Loucy (cell line): ENCODE results near the gene GMPPA.

Source experiments
- H2AFZ ChIP-seq: fragments of 200-600 bp; sonication (generic); 2 replicates; pipeline ENCODE4 v1.6.0; 2016; ENCODE audit warnings: antibody characterized with exemption, mild to moderate bottlenecking, low read length, moderate library complexity
- H3F3A ChIP-seq: fragments of 200-600 bp; 2 replicates; pipeline ENCODE4 v1.6.0; 2016; ENCODE audit warnings: antibody characterized with exemption, low read depth, mild to moderate bottlenecking
- H3K27me3 ChIP-seq: fragments of 200-600 bp; sonication (generic); 2 replicates; pipeline ENCODE4 v1.6.1; 2014; ENCODE audit warnings: low read length, mild to moderate bottlenecking; ENCODE audit not compliant: insufficient read depth, poor library complexity, severe bottlenecking
- H3K36me3 ChIP-seq: fragments of 200-600 bp; sonication (generic); 2 replicates; pipeline ENCODE4 v1.6.1; 2016; ENCODE audit warnings: low read length; ENCODE audit not compliant: insufficient read depth
- H3K4me1 ChIP-seq: fragments of 200-600 bp; sonication (generic); 2 replicates; pipeline ENCODE4 v1.5.1; 2014; ENCODE audit warnings: low read length, mild to moderate bottlenecking; ENCODE audit not compliant: insufficient read depth, poor library complexity, severe bottlenecking
- H3K4me2 ChIP-seq: fragments of 200-600 bp; sonication (generic); 2 replicates; pipeline ENCODE4 v1.6.0; 2014; ENCODE audit warnings: antibody characterized with exemption, low read length, low read depth, mild to moderate bottlenecking; ENCODE audit not compliant: poor library complexity, severe bottlenecking
- H3K4me3 ChIP-seq: fragments of 200-600 bp; sonication (generic); 2 replicates; pipeline ENCODE4 v1.5.1; 2014; ENCODE audit warnings: low read length, mild to moderate bottlenecking, mixed read lengths; ENCODE audit not compliant: poor library complexity, severe bottlenecking
- H3K79me2 ChIP-seq: fragments of 200-600 bp; sonication (generic); 2 replicates; pipeline ENCODE4 v1.6.1; 2014; ENCODE audit warnings: low read length; ENCODE audit not compliant: insufficient read depth
- H3K9ac ChIP-seq: fragments of 200-600 bp; sonication (generic); 2 replicates; pipeline ENCODE4 v1.6.0; 2014; ENCODE audit warnings: mild to moderate bottlenecking, low read depth, low read length, moderate library complexity; ENCODE audit not compliant: poor library complexity, severe bottlenecking
- H3K9me2 ChIP-seq: fragments of 200-600 bp; sonication (generic); replicated peaks from 2 replicates; pipeline ENCODE4 v1.6.1; 2016; ENCODE audit warnings: low read depth, low read length, mixed read lengths
- H3K9me3 ChIP-seq: fragments of 200-600 bp; sonication (generic); 2 replicates; pipeline ENCODE4 v1.6.1; 2014; ENCODE audit warnings: mild to moderate bottlenecking, antibody characterized with exemption, low read length, low read depth; ENCODE audit not compliant: insufficient read depth
- H4K20me1 ChIP-seq: fragments of 200-600 bp; sonication (generic); 2 replicates; pipeline ENCODE4 v1.6.0; 2014; ENCODE audit warnings: antibody characterized with exemption, low read length, mild to moderate bottlenecking; ENCODE audit not compliant: insufficient read depth, poor library complexity, severe bottlenecking
- EZH2phosphoT487 ChIP-seq: fragments of 200-600 bp; IDR thresholded peaks from 2 replicates; pipeline ENCODE4 v1.6.1; 2018; ENCODE audit warnings: antibody characterized with exemption, mild to moderate bottlenecking, moderate library complexity, borderline replicate concordance
- TF ChIP-seq, protein P1 (sequence below): fragments of 200-600 bp; sonication (generic); conservative IDR thresholded peaks from 2 replicates; pipeline ENCODE4 v1.5.1; 2014; ENCODE audit warnings: mild to moderate bottlenecking, antibody characterized with exemption, low read length

Gene GMPPA

GRCh38 chr2:219508444-219508734 lies 9.7 kb downstream of the GMPPA start:
- Histone ChIP-seq H3K79me2 (no peaks in the 10 kb centered on the region), H3K9me2 (no peaks in the 10 kb centered on the region), H3K4me2 (no peak overlapping the region), H3K4me1 (no peaks in the 10 kb centered on the region), H3K9ac (no peak overlapping the region), H4K20me1 (no peaks in the 10 kb centered on the region), H2AFZ (no peak overlapping the region), H3K9me3 (no peaks in the 10 kb centered on the region), H3F3A (no peaks in the 10 kb centered on the region), H3K4me3 (no peak overlapping the region), H3K36me3 (no peaks in the 10 kb centered on the region), H3K27me3 (peaks cover 3% of the 10 kb centered on the region)
- no peak for TF ChIP-seq EZH2phosphoT487
- TF ChIP-seq, protein P1, sequence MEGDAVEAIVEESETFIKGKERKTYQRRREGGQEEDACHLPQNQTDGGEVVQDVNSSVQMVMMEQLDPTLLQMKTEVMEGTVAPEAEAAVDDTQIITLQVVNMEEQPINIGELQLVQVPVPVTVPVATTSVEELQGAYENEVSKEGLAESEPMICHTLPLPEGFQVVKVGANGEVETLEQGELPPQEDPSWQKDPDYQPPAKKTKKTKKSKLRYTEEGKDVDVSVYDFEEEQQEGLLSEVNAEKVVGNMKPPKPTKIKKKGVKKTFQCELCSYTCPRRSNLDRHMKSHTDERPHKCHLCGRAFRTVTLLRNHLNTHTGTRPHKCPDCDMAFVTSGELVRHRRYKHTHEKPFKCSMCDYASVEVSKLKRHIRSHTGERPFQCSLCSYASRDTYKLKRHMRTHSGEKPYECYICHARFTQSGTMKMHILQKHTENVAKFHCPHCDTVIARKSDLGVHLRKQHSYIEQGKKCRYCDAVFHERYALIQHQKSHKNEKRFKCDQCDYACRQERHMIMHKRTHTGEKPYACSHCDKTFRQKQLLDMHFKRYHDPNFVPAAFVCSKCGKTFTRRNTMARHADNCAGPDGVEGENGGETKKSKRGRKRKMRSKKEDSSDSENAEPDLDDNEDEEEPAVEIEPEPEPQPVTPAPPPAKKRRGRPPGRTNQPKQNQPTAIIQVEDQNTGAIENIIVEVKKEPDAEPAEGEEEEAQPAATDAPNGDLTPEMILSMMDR: no peak

- Histone ChIP-seq H3K79me2 (no peaks in the 10 kb centered on the region), H3K9me3 (no peaks in the 10 kb centered on the region), H3K27me3 (peaks cover 5% of the 10 kb centered on the region), H4K20me1 (no peaks in the 10 kb centered on the region), H3K9me2 (no peaks in the 10 kb centered on the region), H2AFZ (no peak overlapping the region), H3K36me3 (no peaks in the 10 kb centered on the region), H3K4me3 (peak overlapping the region; percentile 17), H3F3A (no peaks in the 10 kb centered on the region), H3K4me2 (no peak overlapping the region), H3K4me1 (peaks cover 2% of the 10 kb centered on the region), H3K9ac (no peak overlapping the region)
- TF ChIP-seq EZH2phosphoT487: no peak
- TF ChIP-seq, protein P1: no peak
These were observed 10.5 kb downstream of the GMPPA start for GRCh38 chr2:219508971-219509779.

DNA sequence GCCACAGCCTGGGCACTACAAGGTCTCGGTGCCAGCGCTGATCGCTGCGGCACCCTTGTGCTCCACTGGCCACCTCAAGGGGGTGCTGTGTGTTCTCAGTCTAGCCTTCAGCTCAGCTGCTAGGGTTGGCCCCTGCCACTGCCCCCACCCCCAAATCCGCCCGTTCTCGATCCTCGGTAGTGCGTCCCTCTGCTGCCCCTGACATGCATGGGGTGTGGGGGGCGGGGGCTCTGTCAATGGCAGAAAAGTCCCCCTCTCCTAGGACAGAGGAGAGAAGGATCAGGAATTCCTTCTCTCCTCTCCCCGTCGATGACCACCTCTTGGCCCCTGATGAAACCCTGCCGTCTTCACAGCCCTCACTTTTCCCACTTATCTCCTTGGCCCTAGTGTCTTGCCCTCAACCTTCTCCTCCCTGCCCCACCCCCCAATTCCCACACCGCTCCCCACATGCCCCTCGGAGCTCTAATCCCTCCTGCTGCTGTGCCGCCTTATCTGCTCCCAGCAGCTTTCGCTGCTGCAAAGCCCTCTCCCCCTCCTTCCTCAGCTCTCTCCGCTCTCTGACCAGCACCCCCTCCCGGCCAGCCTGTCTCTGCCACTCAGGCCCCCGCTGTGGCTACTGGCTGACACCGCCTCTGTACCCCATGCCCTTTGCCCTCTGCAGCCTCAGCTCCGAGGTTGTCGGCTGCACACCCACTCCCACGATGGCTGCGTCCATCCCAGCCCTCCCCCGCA lies 11.3 kb downstream of the GMPPA start:
- Histone ChIP-seq H3K9ac (no peak overlapping the region), H3K27me3 (peaks cover 5% of the 10 kb centered on the region), H3K4me1 (peaks cover 7% of the 10 kb centered on the region), H4K20me1 (no peaks in the 10 kb centered on the region), H3K36me3 (no peaks in the 10 kb centered on the region), H3F3A (no peaks in the 10 kb centered on the region), H3K4me3 (peak overlapping the region; percentile 17), H3K9me2 (no peaks in the 10 kb centered on the region), H3K9me3 (no peaks in the 10 kb centered on the region), H3K79me2 (no peaks in the 10 kb centered on the region), H2AFZ (no peak overlapping the region), H3K4me2 (peak overlapping the region; percentile 14)
- TF ChIP-seq, protein P1: peak; percentile 64
- TF ChIP-seq EZH2phosphoT487: no peak
